Activated CD8-positive, alpha-beta T cell treated with anti-CD3 and anti-CD28 coated beads for 36 hours (primary cell): ENCODE measurements around the gene NEB. TPM values are rescaled to one million over a fixed set of nuclear protein-coding genes. Genes with fewer than 3 reads are reported as not detected.

Experiments
- ATAC-seq: fragments of 200-7000 bp; cut with Tn5 transposase; one replicate; pipeline ENCODE4 v1.10.0; 2021; ENCODE audit warnings: mild to moderate bottlenecking, moderate library complexity
- CTCF ChIA-PET: fragments of 350-600 bp; sonication (Branson Sonifier 250); formaldehyde crosslinking; loops from one replicate; lab custom pipeline; 2021; ENCODE audit warnings: antibody characterized with exemption; lab: Charles Lee
- POLR2A ChIA-PET: fragments of 350-600 bp; sonication (Branson Sonifier 250); formaldehyde crosslinking; loops from one replicate; lab custom pipeline; 2021; ENCODE audit warnings: antibody characterized with exemption; lab: Charles Lee
- DNase-seq: peaks from one replicate; pipeline ENCODE4 v3.0.0-alpha.2; 2020
- H3K27ac Mint-ChIP-seq: one replicate; pipeline ENCODE4 v1.8.0; 2021; ENCODE audit warnings: mild to moderate bottlenecking, mixed read lengths
- H3K27me3 Mint-ChIP-seq: one replicate; pipeline ENCODE4 v1.8.0; 2021; ENCODE audit warnings: mixed read lengths
- H3K36me3 Mint-ChIP-seq: one replicate; pipeline ENCODE4 v1.8.0; 2021; ENCODE audit warnings: low read depth, mixed read lengths
- H3K4me1 Mint-ChIP-seq: one replicate; pipeline ENCODE4 v1.8.0; 2021; ENCODE audit warnings: low read depth, mixed read lengths
- H3K4me3 Mint-ChIP-seq: one replicate; pipeline ENCODE4 v1.8.0; 2021; ENCODE audit warnings: mild to moderate bottlenecking, moderate library complexity, mixed read lengths
- H3K9me3 Mint-ChIP-seq: one replicate; pipeline ENCODE4 v1.8.0; 2021; ENCODE audit warnings: mixed read lengths
- intact Hi-C: fragments of 100-400 bp; cut with micrococcal nuclease; formaldehyde crosslinking; loops from one replicate; pipeline ENCODE4 v1.10.0; 2022
- total RNA-seq, 2 experiments: library from RNA; stranded (reverse); gene quantifications; one replicate each; pipeline ENCODE4 v1.2.3, GENCODE V29; 2021
- TF ChIP-seq, protein P1 (sequence below): fragments of 200-600 bp; IDR thresholded peaks from one replicate; pipeline ENCODE4 v1.8.0; 2022; ENCODE audit warnings: antibody characterized with exemption, mild to moderate bottlenecking

Gene NEB, protein sequence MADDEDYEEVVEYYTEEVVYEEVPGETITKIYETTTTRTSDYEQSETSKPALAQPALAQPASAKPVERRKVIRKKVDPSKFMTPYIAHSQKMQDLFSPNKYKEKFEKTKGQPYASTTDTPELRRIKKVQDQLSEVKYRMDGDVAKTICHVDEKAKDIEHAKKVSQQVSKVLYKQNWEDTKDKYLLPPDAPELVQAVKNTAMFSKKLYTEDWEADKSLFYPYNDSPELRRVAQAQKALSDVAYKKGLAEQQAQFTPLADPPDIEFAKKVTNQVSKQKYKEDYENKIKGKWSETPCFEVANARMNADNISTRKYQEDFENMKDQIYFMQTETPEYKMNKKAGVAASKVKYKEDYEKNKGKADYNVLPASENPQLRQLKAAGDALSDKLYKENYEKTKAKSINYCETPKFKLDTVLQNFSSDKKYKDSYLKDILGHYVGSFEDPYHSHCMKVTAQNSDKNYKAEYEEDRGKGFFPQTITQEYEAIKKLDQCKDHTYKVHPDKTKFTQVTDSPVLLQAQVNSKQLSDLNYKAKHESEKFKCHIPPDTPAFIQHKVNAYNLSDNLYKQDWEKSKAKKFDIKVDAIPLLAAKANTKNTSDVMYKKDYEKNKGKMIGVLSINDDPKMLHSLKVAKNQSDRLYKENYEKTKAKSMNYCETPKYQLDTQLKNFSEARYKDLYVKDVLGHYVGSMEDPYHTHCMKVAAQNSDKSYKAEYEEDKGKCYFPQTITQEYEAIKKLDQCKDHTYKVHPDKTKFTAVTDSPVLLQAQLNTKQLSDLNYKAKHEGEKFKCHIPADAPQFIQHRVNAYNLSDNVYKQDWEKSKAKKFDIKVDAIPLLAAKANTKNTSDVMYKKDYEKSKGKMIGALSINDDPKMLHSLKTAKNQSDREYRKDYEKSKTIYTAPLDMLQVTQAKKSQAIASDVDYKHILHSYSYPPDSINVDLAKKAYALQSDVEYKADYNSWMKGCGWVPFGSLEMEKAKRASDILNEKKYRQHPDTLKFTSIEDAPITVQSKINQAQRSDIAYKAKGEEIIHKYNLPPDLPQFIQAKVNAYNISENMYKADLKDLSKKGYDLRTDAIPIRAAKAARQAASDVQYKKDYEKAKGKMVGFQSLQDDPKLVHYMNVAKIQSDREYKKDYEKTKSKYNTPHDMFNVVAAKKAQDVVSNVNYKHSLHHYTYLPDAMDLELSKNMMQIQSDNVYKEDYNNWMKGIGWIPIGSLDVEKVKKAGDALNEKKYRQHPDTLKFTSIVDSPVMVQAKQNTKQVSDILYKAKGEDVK (N-terminal part only)
- total RNA-seq: under 1 TPM; 0.18 to 0.34 TPM

DNA sequence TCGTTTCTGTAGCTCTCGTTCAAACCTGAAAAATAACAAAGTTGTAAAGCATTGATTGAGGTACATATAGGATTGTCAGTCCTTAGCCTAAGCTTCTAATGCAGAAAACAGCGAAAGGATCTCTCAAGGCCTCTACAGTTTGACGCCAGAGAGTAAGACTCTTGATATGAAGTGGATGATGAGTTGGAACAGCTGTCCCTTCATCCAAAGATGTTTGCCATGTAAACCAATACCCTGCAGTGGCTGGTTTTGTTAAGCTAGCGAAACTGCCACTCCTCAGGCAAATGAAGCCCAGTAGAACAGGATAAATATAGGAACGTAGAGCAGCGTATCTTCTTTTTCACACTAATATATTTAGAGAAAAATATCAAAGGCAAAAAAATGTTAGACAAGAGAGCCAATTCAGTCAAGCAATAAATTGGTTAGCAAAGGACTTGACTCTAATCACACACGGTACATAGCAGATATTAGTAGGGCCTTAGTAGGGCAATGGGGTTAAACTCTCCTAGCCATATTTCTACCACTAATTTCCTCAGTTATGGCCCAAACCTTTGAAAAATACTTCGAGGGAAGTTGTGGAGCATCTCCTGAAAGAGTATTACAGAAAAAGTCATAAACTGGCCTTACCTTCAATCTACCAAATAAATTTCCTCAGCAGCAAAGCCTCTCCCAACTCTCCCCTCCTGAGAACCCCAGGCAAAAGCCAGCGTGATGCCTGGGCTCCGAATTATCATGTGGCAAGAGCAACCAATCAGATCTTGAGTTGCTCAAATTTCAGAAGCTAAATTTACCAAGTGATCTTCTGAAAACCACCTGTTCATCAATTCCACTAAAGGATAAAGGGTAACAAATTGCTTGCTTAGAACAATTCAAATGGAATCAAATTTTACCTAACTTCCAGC is at the start of gene NEB:
Gene NEB, minus strand, starts transcription at position 706 of the 902 bp plus-strand sequence. CDS start 1,320 bp downstream, outside the sequence.
- no peak for ATAC-seq
- Mint-ChIP-seq H3K9me3 (peaks cover 1% of the 10 kb centered on the region), H3K36me3 (no peaks in the 10 kb centered on the region), H3K27ac (no peak within 1 kb of the TSS), H3K4me3 (no peak within 1 kb of the TSS), H3K4me1 (no peaks in the 10 kb centered on the region), H3K27me3 (no peaks in the 10 kb centered on the region)
- TF ChIP-seq, protein P1, sequence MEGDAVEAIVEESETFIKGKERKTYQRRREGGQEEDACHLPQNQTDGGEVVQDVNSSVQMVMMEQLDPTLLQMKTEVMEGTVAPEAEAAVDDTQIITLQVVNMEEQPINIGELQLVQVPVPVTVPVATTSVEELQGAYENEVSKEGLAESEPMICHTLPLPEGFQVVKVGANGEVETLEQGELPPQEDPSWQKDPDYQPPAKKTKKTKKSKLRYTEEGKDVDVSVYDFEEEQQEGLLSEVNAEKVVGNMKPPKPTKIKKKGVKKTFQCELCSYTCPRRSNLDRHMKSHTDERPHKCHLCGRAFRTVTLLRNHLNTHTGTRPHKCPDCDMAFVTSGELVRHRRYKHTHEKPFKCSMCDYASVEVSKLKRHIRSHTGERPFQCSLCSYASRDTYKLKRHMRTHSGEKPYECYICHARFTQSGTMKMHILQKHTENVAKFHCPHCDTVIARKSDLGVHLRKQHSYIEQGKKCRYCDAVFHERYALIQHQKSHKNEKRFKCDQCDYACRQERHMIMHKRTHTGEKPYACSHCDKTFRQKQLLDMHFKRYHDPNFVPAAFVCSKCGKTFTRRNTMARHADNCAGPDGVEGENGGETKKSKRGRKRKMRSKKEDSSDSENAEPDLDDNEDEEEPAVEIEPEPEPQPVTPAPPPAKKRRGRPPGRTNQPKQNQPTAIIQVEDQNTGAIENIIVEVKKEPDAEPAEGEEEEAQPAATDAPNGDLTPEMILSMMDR: no peak
- CTCF ChIA-PET: interaction anchor here (0.7 kb wide), 2 partner anchors 118 to 292 kb away, joined by 3 to 5 read pairs; no protein-coding TSS in a partner anchor
- POLR2A ChIA-PET: no interaction called here
- DNase-seq: no peak
- intact Hi-C loops: no loop called here

DNA sequence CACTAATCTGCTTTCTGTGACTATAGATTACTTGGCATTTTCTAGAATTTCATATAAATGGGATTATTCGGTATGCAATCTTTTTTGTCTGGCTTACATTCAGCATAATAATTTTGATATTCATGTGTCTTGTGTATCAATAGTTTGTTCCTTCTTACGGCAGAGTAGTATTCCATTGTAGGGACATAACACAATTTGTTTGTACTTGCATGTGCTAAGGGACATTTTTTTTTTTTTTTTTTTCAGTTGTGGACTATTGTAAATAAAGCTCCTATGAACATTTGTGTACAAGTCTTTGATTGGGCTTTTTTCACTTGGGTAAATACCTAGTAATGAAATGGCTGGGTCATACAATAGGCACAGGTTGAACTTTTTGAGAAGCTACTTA is 48.9 kb upstream of the NEB start:
- POLR2A ChIA-PET: no interaction called here
- Mint-ChIP-seq H3K27ac (peak overlapping the region; percentile 45), H3K36me3 (peaks cover 48% of the 10 kb centered on the region), H3K4me3 (no peak overlapping the region), H3K27me3 (no peaks in the 10 kb centered on the region), H3K9me3 (peaks cover 9% of the 10 kb centered on the region), H3K4me1 (peaks cover 3% of the 10 kb centered on the region)
- DNase-seq (no peak), ATAC-seq (no peak)
- TF ChIP-seq, protein P1: no peak
- intact Hi-C loops: no loop called here
- CTCF ChIA-PET: no interaction called here

GRCh38 chr2:151782378-151783132 is 48.3 kb upstream of the NEB start:
- Mint-ChIP-seq H3K27me3 (no peaks in the 10 kb centered on the region), H3K36me3 (peaks cover 49% of the 10 kb centered on the region), H3K4me1 (peaks cover 3% of the 10 kb centered on the region), H3K9me3 (peaks cover 9% of the 10 kb centered on the region), H3K4me3 (no peak overlapping the region), H3K27ac (peak overlapping the region; percentile 45)
- TF ChIP-seq, protein P1: no peak
- intact Hi-C loops: no loop called here
- POLR2A ChIA-PET: interaction anchor here (0.6 kb wide), 1 partner anchor 10 kb away, joined by 3 read pairs; no protein-coding TSS in a partner anchor
- DNase-seq (peak; percentile 20), ATAC-seq (peak; percentile 42)
- CTCF ChIA-PET: no interaction called here

GRCh38 chr2:151781642-151782041 is 47.4 kb upstream of the NEB start:
- H3K4me1 Mint-ChIP-seq: peaks cover 3% of the 10 kb centered on the region
- H3K9me3 Mint-ChIP-seq: peaks cover 9% of the 10 kb centered on the region
- POLR2A ChIA-PET: interaction anchor here (0.6 kb wide), 1 partner anchor 10 kb away, joined by 3 read pairs; no protein-coding TSS in a partner anchor
- CTCF ChIA-PET: no interaction called here
- H3K27ac Mint-ChIP-seq: no peak overlapping the region
- intact Hi-C loops: no loop called here
- H3K4me3 Mint-ChIP-seq: no peak overlapping the region
- DNase-seq (no peak), ATAC-seq (no peak)
- peaks cover 54% of the 10 kb centered on the region for H3K36me3 Mint-ChIP-seq
- no peaks in the 10 kb centered on the region for H3K27me3 Mint-ChIP-seq
- TF ChIP-seq, protein P1: no peak
